Stimulated activated CD4-positive, alpha-beta T cell treated with anti-CD3 and anti-CD28 coated beads, Interleukin-1b, Interleukin-23, amount 100 ng/mL, for 4 hours (primary cell): ENCODE measurements around the gene BRF1.
"Not testable (repeated sequence)": the region's sequence is repeated elsewhere in the genome, so short reads cannot be mapped to it uniquely, and the experiment has no call there.

Experiments
- DNase-seq, 2 donors: peaks; one replicate each; pipeline ENCODE4 v3.0.0-alpha.2; 2020; ENCODE audit warnings: low read depth in 2 of 2

The BRF1 gene

GRCh38 chr14:105288936-105289335 lies 11.9 kb downstream of the BRF1 start:
- not testable (repeated sequence) for DNase-seq

- no peak for DNase-seq
These were observed 13.3 kb downstream of the BRF1 start for GRCh38 chr14:105287249-105288102.

DNA sequence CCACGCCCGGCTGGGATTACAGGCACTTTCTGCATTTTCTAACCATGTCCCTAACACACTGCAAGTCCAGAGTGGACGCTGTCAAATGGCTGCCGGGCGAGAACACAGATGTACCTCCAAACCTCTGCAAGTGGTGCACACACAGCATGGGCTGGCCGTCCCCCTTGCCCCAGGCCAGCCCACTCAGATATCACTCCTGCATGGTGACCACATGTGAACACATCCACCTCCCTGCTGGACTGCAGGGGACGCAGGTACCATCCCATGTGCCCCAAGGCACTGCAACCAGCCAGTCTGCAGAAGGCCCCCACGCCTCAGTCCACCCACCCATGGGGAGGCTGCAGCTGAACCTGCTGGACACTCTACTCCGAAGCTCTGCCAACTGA lies 14.0 kb downstream of the BRF1 start:
- DNase-seq: no peak

- DNase-seq: no peak
These were observed 15.6 kb downstream of the BRF1 start for GRCh38 chr14:105285174-105285573.

- DNase-seq: no peak
These were observed 16.9 kb downstream of the BRF1 start for GRCh38 chr14:105283899-105284298.

- no peak for DNase-seq
These were observed 17.8 kb downstream of the BRF1 start for GRCh38 chr14:105283028-105283427.

DNA sequence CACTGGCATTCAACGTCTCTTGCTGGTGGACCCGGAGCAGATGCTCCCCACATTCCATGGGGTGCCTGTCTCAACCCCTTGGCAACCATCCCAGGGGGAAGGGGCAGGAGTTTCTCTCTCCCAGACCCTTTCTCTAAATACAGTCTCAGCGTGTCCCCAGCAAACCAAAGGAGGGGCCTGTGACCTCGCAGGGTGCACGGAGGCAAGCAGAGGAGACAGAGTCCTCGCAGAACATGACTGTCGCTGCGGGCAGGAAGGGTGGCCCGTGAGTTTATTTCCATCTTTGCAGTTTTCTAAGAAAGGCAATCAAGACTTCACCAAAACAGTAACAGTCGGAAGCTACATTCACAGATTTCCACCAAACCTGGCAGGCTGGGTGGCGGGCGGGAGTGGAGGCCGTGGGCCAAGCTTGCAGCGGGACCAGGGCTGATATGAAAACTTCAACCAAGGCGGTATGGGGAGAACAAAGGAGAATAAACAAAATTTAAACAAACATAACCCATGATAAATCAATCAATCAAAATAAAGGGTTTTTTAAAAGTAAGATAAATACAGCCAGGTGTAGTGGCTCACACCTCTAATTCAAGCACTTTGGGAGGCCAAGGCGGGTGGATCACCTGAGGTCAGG lies 18.6 kb downstream of the BRF1 start:
- no peak for DNase-seq

GRCh38 chr14:105281371-105282097 lies 19.3 kb downstream of the BRF1 start:
- DNase-seq: no peak

DNA sequence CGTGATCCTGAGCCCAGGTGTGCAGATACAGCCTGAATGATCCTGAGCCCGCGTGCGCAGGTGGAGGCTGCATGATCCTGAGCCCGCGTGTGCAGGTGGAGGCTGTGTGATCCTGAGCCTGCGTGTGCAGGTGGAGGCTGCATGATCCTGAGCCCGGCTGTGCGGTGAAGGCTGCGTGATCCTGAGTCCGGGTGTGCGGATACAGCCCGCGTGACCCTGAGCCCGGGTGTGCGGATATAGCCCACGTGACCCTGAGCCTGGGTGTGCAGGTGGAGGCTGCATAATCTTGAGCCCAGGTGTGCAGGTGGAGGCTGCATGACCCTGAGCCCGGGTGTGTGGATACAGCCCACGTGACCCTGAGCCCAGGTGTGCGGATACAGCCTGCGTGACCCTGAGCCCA lies 20.3 kb downstream of the BRF1 start:
- DNase-seq: no peak

DNA sequence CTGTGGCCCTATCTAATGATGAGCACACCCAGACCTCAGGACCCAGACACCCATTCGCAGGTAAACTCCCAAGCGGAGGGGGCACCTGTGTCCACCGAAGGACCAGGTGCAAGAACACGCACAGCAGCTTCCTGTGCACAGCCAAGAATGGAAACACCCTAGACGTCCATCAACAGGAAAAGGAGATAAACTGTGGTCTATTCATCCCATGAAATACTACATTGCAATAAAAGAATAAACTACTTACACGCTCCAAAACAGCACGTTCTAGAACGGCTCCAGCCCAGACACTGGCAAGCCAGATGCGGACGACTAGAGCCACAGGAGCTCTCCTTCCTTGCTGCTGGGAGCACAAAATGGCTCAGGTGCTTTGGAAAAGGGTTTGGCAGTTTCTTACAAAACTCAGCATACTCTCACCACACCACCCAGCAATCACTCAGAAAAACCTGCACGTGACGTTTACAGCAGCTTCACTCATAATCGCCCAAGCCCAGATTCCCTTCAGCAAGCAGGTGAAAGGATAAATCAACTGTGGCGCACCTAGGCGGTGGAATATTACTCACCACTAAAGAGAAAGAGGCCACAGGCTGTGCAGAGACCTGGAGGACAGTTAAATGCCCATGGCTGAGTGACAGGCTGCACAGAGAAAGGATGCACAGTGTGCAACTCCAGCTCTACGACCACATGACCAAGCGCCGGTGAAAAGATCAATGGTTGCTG lies 21.0 kb downstream of the BRF1 start:
- no peak for DNase-seq

GRCh38 chr14:105277448-105277847 lies 23.4 kb downstream of the BRF1 start:
- DNase-seq: not testable (repeated sequence)

- no peak for DNase-seq
These were observed 25.4 kb downstream of the BRF1 start for GRCh38 chr14:105275267-105275946.

GRCh38 chr14:105274637-105275036 lies 26.2 kb downstream of the BRF1 start:
- no peak for DNase-seq

DNA sequence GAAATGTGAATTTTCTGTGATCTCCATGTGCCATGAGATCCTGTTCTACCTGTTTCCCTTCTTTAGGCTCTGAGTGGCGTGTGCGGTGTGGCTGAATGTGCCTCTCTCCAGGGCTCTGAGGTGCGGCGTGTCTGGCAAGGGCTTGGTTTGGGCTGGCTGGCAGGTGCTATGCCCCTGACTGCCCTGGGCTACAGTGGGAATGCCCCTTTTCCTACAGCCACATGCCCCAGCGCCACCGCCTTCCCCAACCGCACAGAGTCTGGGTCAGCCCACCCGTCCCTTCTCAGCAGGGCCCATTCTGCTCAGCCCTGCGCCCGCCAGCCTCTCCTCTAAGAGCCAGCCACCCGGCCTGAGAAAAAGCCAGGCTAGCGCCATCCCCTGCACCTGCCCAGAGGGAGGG lies 27.7 kb downstream of the BRF1 start:
- DNase-seq: no peak

DNA sequence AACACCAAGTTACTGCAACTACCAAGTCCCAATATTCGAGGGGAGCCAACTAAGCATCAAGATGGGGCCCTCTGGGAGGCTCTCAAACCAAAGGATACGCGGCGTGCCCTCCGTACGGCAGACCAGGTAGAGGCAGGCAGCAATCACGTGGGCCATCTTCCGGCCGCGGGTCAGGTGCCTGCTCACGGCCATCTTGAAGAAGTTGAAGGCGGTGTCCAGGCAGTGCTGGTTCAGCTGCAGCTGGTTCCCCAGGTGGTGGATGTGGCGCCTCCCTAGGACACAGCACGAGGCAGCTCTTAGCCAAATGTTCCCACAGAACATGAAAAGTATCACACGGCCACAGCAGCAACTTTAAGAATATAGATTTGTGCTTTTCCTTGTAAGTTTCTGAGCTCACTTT lies 28.2 kb downstream of the BRF1 start:
- DNase-seq: no peak

DNA sequence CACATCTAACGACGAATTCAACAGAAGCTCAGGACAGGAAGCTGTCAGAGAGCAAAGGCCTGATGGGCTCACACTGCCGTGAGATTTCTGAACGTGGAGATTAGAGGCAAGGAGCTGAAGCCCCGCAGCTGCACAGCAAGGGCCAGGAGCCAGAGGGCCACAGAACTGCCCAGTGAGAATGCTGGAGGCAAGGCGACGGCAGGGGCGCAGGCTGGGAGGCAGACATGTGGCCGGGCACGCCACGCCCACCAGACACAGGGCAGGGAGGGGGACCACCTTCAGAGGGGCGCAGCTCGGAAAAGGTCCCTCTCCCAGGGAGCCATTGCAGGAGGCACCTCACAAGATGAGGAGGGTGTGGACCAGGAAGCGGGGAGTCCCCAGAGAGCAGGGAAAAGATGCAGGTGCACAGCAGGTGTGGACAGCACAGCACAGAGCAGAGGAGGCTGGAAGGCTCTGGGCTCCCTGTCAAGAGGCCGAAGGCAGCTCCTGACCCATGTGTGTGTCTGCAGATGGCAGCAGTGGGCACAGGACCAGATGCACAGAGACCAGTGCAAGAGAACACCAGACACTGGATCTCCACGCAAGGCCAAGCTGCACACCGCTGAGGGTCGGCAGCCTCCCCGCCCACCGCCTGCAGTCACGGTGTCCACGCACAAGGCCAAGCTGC lies 29.4 kb downstream of the BRF1 start:
- no peak for DNase-seq

- no peak for DNase-seq
These were observed 31.4 kb downstream of the BRF1 start for GRCh38 chr14:105269405-105269804.

DNA sequence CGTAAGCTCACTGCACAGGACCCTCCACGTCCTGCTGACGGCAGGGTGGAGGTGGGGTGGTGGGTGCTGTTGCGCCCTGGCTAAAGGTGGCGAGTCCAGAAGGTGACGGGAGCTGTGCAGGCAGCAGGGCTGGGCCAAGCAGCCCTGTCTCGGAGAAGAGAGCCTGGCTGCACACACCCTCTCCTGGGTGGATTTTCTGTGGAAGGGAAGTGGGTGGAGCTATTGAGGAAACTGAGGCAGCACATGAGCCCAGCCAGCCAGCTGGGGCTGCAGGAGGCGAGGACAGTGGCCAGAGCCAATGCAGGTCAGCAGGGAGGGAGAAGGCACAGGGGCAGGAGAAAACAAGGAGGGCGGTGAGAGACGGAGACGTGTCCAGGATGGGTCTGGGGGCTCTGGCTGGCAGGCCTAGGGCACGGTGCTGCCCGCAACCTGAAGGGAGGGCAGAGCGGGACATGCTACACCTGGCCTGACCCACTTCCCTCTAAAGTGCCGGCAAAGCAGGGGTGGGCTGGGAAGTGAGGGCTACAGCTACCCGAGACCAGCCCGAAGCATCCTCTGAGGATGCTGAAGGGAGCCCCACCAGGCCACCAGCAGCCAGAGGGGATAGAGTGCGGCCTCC lies 32.0 kb downstream of the BRF1 start:
- no peak for DNase-seq

GRCh38 chr14:105267820-105268548 lies 32.8 kb downstream of the BRF1 start:
- DNase-seq: no peak

DNA sequence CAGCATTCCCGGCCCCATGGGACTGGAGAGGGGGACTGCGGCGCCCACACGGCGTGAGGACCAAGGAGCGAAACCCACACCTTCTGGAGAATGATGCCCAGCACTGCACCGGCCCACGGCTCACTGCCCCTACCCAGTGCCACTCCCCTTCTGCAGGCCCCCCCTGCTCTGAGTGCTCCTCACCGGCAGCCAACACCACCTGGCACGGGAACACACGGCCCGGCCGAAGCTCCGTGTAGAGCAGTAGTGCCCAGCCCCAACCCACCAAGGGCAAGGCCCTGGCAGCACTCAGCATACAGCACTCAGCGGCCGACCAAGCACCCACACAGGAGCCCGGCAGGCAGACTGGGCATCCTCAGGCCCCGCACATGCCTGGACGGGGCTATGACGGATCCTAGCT lies 39.0 kb downstream of the BRF1 start:
- no peak for DNase-seq
